ENCODE results near the gene DAPK1.

DNA sequence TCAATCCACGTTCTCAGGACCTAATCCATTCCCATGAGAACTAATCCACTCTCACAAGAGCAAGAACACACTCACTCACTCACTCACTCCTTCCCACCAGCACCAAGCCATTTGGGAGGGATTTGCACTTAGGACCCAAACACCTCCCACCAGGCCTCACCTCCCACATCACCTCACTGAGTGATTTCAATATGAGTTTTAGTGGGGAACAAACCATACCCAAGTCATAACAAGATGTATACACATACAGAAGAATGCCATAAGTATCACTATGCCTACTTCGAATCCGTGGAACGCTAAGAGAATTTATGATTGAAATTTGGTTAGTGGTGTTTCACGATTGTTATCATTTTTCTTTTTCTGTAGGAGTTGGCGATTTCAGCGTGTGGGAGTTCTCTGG is 199.0 kb downstream of the DAPK1 start:
- TF ChIP-seq EZH2phosphoT487 (IDR thresholded peaks at IDR 0.05; ENCODE audit: low read length), result no peak
- TF ChIP-seq, protein P1, sequence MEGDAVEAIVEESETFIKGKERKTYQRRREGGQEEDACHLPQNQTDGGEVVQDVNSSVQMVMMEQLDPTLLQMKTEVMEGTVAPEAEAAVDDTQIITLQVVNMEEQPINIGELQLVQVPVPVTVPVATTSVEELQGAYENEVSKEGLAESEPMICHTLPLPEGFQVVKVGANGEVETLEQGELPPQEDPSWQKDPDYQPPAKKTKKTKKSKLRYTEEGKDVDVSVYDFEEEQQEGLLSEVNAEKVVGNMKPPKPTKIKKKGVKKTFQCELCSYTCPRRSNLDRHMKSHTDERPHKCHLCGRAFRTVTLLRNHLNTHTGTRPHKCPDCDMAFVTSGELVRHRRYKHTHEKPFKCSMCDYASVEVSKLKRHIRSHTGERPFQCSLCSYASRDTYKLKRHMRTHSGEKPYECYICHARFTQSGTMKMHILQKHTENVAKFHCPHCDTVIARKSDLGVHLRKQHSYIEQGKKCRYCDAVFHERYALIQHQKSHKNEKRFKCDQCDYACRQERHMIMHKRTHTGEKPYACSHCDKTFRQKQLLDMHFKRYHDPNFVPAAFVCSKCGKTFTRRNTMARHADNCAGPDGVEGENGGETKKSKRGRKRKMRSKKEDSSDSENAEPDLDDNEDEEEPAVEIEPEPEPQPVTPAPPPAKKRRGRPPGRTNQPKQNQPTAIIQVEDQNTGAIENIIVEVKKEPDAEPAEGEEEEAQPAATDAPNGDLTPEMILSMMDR (IDR thresholded peaks at IDR 0.05; ENCODE audit: low read length), result no peak
